H1 (cell line): Measurements from ENCODE around the gene KCND3. TPM values are rescaled to one million over a fixed set of nuclear protein-coding genes. Genes with fewer than 3 reads are reported as not detected.

Experiments used
- CTCF ChIA-PET: fragments of 300-600 bp; sonication (Branson Sonifier 250); formaldehyde crosslinking; loops from one replicate; lab custom pipeline; 2021; ENCODE audit not compliant: partially characterized antibody; lab: Charles Lee
- POLR2A ChIA-PET: fragments of 300-600 bp; sonication (Branson Sonifier 250); formaldehyde crosslinking; loops from one replicate; lab custom pipeline; 2021; ENCODE audit warnings: inconsistent platforms; ENCODE audit not compliant: partially characterized antibody; lab: Charles Lee
- DNase-seq, 2 experiments: peaks; one replicate each; pipeline versions ENCODE4 v3.0.0 to v3.0.0-alpha.2; 2010 to 2022; ENCODE audit warnings: low spot score in 2 of 2, low read depth in 1 of 2, mixed read lengths in 1 of 2
- FAIRE-seq: peaks from 2 replicates; lab custom pipeline; 2011; peaks lifted over from hg19 to GRCh38; lab: Jason Lieb, UNC
- H2AFZ ChIP-seq: 2 replicates; pipeline ENCODE4 v1.8.1; 2012; ENCODE audit warnings: low read length, inconsistent platforms
- H2AK5ac ChIP-seq: 2 replicates; pipeline ENCODE4 v1.6.1; 2013; ENCODE audit warnings: low read depth, low read length
- H2BK120ac ChIP-seq: replicated peaks from 2 replicates; pipeline ENCODE3; 2013; ENCODE audit warnings: low read depth, low read length, inconsistent platforms
- H2BK12ac ChIP-seq: 2 replicates; pipeline ENCODE4 v1.6.1; 2013; ENCODE audit warnings: low read depth, low read length
- H2BK15ac ChIP-seq: 2 replicates; pipeline ENCODE4 v1.6.1; 2013; ENCODE audit warnings: low read length
- H2BK20ac ChIP-seq: 2 replicates; pipeline ENCODE4 v1.6.1; 2013; ENCODE audit warnings: low read length
- H2BK5ac ChIP-seq: 2 replicates; pipeline ENCODE4 v1.6.1; 2013; ENCODE audit warnings: low read depth, low read length
- H3K14ac ChIP-seq: 2 replicates; pipeline ENCODE4 v1.6.1; 2013; ENCODE audit warnings: inconsistent platforms; ENCODE audit not compliant: insufficient read length
- H3K18ac ChIP-seq: 2 replicates; pipeline ENCODE4 v1.6.1; 2013; ENCODE audit warnings: low read length; ENCODE audit errors: extremely low read depth
- H3K23ac ChIP-seq: 2 replicates; pipeline ENCODE4 v1.6.1; 2013; ENCODE audit warnings: inconsistent platforms; ENCODE audit not compliant: insufficient read length
- H3K23me2 ChIP-seq: 2 replicates; pipeline ENCODE4 v1.6.1; 2013; ENCODE audit warnings: low read depth, low read length
- H3K27ac ChIP-seq: 2 replicates; pipeline ENCODE4 v1.6.1; 2011; ENCODE audit warnings: low read depth, low read length, inconsistent platforms
- H3K27me3 ChIP-seq, 4 experiments: replicated peaks in 1 of 4; 1 replicate in 1 of 4; 2 replicates in 3 of 4; pipeline versions ENCODE4 v1.6.1 to v1.8.1; 2011 to 2013; ENCODE audit warnings: low read length in 3 of 4, mild to moderate bottlenecking in 3 of 4, inconsistent platforms in 2 of 4, mixed read lengths in 2 of 4, moderate library complexity in 1 of 4; ENCODE audit not compliant: control insufficient read depth in 3 of 4, insufficient read depth in 3 of 4; ENCODE audit errors: extremely low read depth in 1 of 4
- H3K36me3 ChIP-seq, 4 experiments: 2 replicates each; pipeline versions ENCODE4 v1.6.1 to v1.8.1; 2011 to 2013; ENCODE audit warnings: mild to moderate bottlenecking in 4 of 4, low read length in 3 of 4, moderate library complexity in 2 of 4, control low read depth in 1 of 4, inconsistent platforms in 1 of 4; ENCODE audit not compliant: insufficient read depth in 4 of 4, control insufficient read depth in 2 of 4
- H3K4ac ChIP-seq: replicated peaks from 2 replicates; pipeline ENCODE3; 2013; ENCODE audit warnings: low read length, low read depth, mixed read lengths, inconsistent platforms; ENCODE audit not compliant: insufficient read length
- H3K4me1 ChIP-seq, 4 experiments: replicated peaks in 1 of 4; 1 replicate in 1 of 4; 2 replicates in 3 of 4; pipeline versions ENCODE4 v1.6.1 to v1.8.1; 2011 to 2013; ENCODE audit warnings: low read length in 3 of 4, inconsistent platforms in 2 of 4, mixed read lengths in 1 of 4; ENCODE audit not compliant: insufficient read depth in 4 of 4, control insufficient read depth in 3 of 4
- H3K4me2 ChIP-seq, 2 experiments: 2 replicates each; pipeline versions ENCODE4 v1.6.1 to v1.8.1; 2011 to 2013; ENCODE audit warnings: low read depth in 2 of 2, low read length in 2 of 2, control low read depth in 1 of 2, inconsistent platforms in 1 of 2, mild to moderate bottlenecking in 1 of 2; ENCODE audit not compliant: insufficient read depth in 1 of 2
- H3K4me3 ChIP-seq, 4 experiments: fragments of 200-600, 300-600 bp in 1 of 4; sonication (generic), shearing (Covaris generic), sonication (Bioruptor Twin) in 1 of 4; 2 replicates each; pipeline versions ENCODE4 v1.5.1 to v1.8.1; 2011 to 2016; ENCODE audit warnings: low read length in 4 of 4, low read depth in 3 of 4, control low read depth in 2 of 4, inconsistent platforms in 2 of 4, mild to moderate bottlenecking in 2 of 4, mixed read lengths in 1 of 4, moderate library complexity in 1 of 4; ENCODE audit not compliant: insufficient read depth in 2 of 4; ENCODE audit errors: extremely low read depth in 1 of 4
- H3K56ac ChIP-seq: replicated peaks from 2 replicates; pipeline ENCODE3; 2013; ENCODE audit warnings: low read depth, mild to moderate bottlenecking, mixed read lengths, low read length, inconsistent platforms; ENCODE audit not compliant: insufficient read length
- H3K79me1 ChIP-seq: 2 replicates; pipeline ENCODE4 v1.6.1; 2013; ENCODE audit warnings: low read depth, low read length, control low read depth
- H3K79me2 ChIP-seq, 2 experiments: 2 replicates each; pipeline versions ENCODE4 v1.6.1 to v1.8.1; 2012 to 2013; ENCODE audit warnings: low read length in 2 of 2, mild to moderate bottlenecking in 2 of 2, inconsistent platforms in 1 of 2; ENCODE audit not compliant: insufficient read depth in 2 of 2, control insufficient read depth in 1 of 2
- H3K9ac ChIP-seq, 4 experiments: replicated peaks in 1 of 4; 1 replicate in 1 of 4; 2 replicates in 3 of 4; pipeline versions ENCODE4 v1.6.1 to v1.8.1; 2011 to 2013; ENCODE audit warnings: low read depth in 3 of 4, low read length in 3 of 4, control low read depth in 2 of 4, mild to moderate bottlenecking in 2 of 4, moderate library complexity in 2 of 4, inconsistent platforms in 1 of 4; ENCODE audit errors: extremely low read depth in 1 of 4
- H3K9me3 ChIP-seq, 2 experiments: 2 replicates each; pipeline versions ENCODE4 v1.6.1 to v1.8.1; 2012 to 2013; ENCODE audit warnings: mild to moderate bottlenecking in 2 of 2, moderate library complexity in 2 of 2, control low read depth in 1 of 2, inconsistent platforms in 1 of 2, low read depth in 1 of 2, low read length in 1 of 2, mixed read lengths in 1 of 2; ENCODE audit not compliant: insufficient read depth in 2 of 2
- H4K20me1 ChIP-seq, 2 experiments: replicated peaks in 1 of 2; 2 replicates each; pipeline versions ENCODE3 to v1.8.1; 2011 to 2013; ENCODE audit warnings: inconsistent platforms in 2 of 2, low read length in 2 of 2, mild to moderate bottlenecking in 1 of 2; ENCODE audit not compliant: insufficient read depth in 2 of 2, control insufficient read depth in 1 of 2
- H4K5ac ChIP-seq: 2 replicates; pipeline ENCODE4 v1.6.1; 2013; ENCODE audit warnings: low read length, low read depth, mixed read lengths, inconsistent platforms; ENCODE audit not compliant: insufficient read length
- H4K8ac ChIP-seq: 2 replicates; pipeline ENCODE4 v1.8.0; 2013; ENCODE audit warnings: mild to moderate bottlenecking, moderate library complexity, low read length, inconsistent platforms; ENCODE audit not compliant: insufficient read depth; ENCODE audit errors: extremely low read depth
- H4K91ac ChIP-seq: replicated peaks from 2 replicates; pipeline ENCODE3; 2013; ENCODE audit warnings: low read length, mixed read lengths, inconsistent platforms; ENCODE audit not compliant: insufficient read length
- CREB1 ChIP-seq: IDR thresholded peaks from 2 replicates; pipeline ENCODE4 v1.6.1; 2012; ENCODE audit warnings: inconsistent platforms
- E2F6 ChIP-seq: IDR thresholded peaks from 2 replicates; pipeline ENCODE4 v1.6.1; 2012; ENCODE audit warnings: inconsistent platforms
- MAX ChIP-seq: IDR thresholded peaks from 2 replicates; pipeline ENCODE4 v1.6.1; 2012; ENCODE audit warnings: inconsistent platforms
- POU5F1 ChIP-seq: IDR thresholded peaks from 2 replicates; pipeline ENCODE4 v1.6.1; 2011; ENCODE audit warnings: low read depth, mild to moderate bottlenecking, low read length, moderate library complexity
- RAD21 ChIP-seq, 2 experiments: IDR thresholded peaks in 1 of 2; conservative IDR thresholded peaks in 1 of 2; 2 replicates each; pipeline ENCODE4 v1.6.1; 2011; ENCODE audit warnings: low read depth in 2 of 2, low read length in 2 of 2, improper control_type of control experiment in 1 of 2, inconsistent platforms in 1 of 2, mild to moderate bottlenecking in 1 of 2, moderate library complexity in 1 of 2
- RXRA ChIP-seq: IDR thresholded peaks from 2 replicates; pipeline ENCODE4 v1.6.1; 2011; ENCODE audit warnings: low read depth, mild to moderate bottlenecking, low read length, moderate library complexity; ENCODE audit not compliant: insufficient read depth
- SP4 ChIP-seq: IDR thresholded peaks from 2 replicates; pipeline ENCODE4 v1.6.1; 2012; ENCODE audit warnings: low read length, inconsistent platforms
- YY1 ChIP-seq: IDR thresholded peaks from 2 replicates; pipeline ENCODE4 v1.6.1; 2011; ENCODE audit warnings: low read depth, mild to moderate bottlenecking, low read length
- WGBS, 2 experiments: shearing (Covaris generic) in 1 of 2; methylation state at CpG; one replicate each; pipeline versions ENCODE4 v1.1.6 to v1.1.7; 2013 to 2015; ENCODE audit warnings: low lambda C conversion rate in 2 of 2, mixed read lengths in 2 of 2, inconsistent platforms in 1 of 2, low coverage in 1 of 2, missing lambda C conversion rate in 1 of 2; ENCODE audit not compliant: insufficient replicate concordance in 2 of 2, insufficient coverage in 1 of 2, insufficient read length in 1 of 2; ENCODE audit errors: extremely low coverage in 1 of 2, missing lambda C conversion rate in 1 of 2; 5-methylcytosine and 5-hydroxymethylcytosine counted together
- polyA plus RNA-seq, 7 experiments: library from polyadenylated mRNA; depleted of rRNA in 3 of 7; stranded (reverse) in 5 of 7; unstranded in 2 of 7; fragments of >200 nt in 5 of 7; fragments of 200-250 nt in 2 of 7; gene quantifications; 1 replicate in 5 of 7; 2 replicates in 1 of 7; 4 replicates in 1 of 7; pipeline versions ENCODE4 v1.2.1 to v1.2.3, GENCODE V29; 2011 to 2013; ENCODE audit warnings: missing spikeins in 2 of 7, mixed read lengths in 2 of 7
- total RNA-seq: library from RNA; stranded (reverse); fragmentation: NEBNext Ultra II Directional; extraction: Animal tissue kit (Norgen Biotek cat#: 25700); gene quantifications from 2 replicates; pipeline ENCODE4 v1.2.1, GENCODE V29; 2021

The KCND3 gene
- total and polyA plus RNA-seq, 2 of the 8 experiments (the other 6 are each of a cell fraction or from before 2014, with no cell fraction given) = 0.14 to 0.48 TPM

GRCh38 chr1:111847466-111847865, 142.0 kb downstream of the KCND3 start:
- Histone ChIP-seq H3K27ac (no peak overlapping the region), H3K23ac (no peak overlapping the region), H3K9ac (no peak overlapping the region), H4K91ac (no peak overlapping the region), H3K23me2 (no peaks in the 10 kb centered on the region), H3K79me1 (no peaks in the 10 kb centered on the region; the same call in 1 of the 2 replicates), H3K27me3 (no peaks in the 10 kb centered on the region), H2BK120ac (no peak overlapping the region), H2AK5ac (no peak overlapping the region), H3K56ac (no peak overlapping the region), H2BK20ac (no peak overlapping the region), H2BK15ac (no peak overlapping the region), H4K20me1 (no peaks in the 10 kb centered on the region), H4K5ac (no peak overlapping the region), H2BK5ac (no peak overlapping the region), H3K4me3 (no peak overlapping the region), H3K4me2 (no peak overlapping the region), H3K18ac (no peak overlapping the region), H3K79me2 (no peaks in the 10 kb centered on the region), H3K36me3 (no peaks in the 10 kb centered on the region), H3K14ac (no peak overlapping the region), H2BK12ac (no peak overlapping the region), H3K4ac (no peak overlapping the region), H3K9me3 (no peaks in the 10 kb centered on the region), H4K8ac (no peak overlapping the region; the same call in 1 of the 2 replicates), H2AFZ (no peak overlapping the region), H3K4me1 (peaks cover 0 to 9% (median under 1%) of the 10 kb centered on the region in 4 experiments; a peak in 2 of 7 replicates)
- DNase-seq (no peak), FAIRE-seq (no peak)
- POLR2A ChIA-PET = no interaction called here
- 90% methylated on average over 10 of the region's 10 CpGs; no CpG with 5 or more reads in 1 of the 2 experiments for WGBS, 2 experiments
- TF ChIP-seq E2F6 = no peak
- TF ChIP-seq YY1 = no peak
- TF ChIP-seq SP4 = no peak
- no peak for TF ChIP-seq CREB1
- TF ChIP-seq MAX = no peak
- TF ChIP-seq POU5F1 = no peak
- TF ChIP-seq RXRA = no peak
- TF ChIP-seq RAD21 (IDR thresholded peaks at IDR 0.05 in 1 of 2, conservative IDR thresholded peaks at IDR 0.05 in 1 of 2; ENCODE audit: low read depth in 2 of 2, low read length in 2 of 2) = no peak
- CTCF ChIA-PET = interaction anchor here (0.6 to 1.2 kb wide), 3 partner anchors 8 to 498 kb away, joined by 3 to 5 read pairs (median 3); no protein-coding TSS in a partner anchor
